Memory B cell (primary cell): ENCODE results near the gene OGFR.
A peak's percentile ranks its signal among the peaks of the same experiment; 100 is the strongest.

ENCODE experiments used
- ATAC-seq: fragments of 150-1000 bp; cut with Tn5 transposase; 2 replicates; pipeline ENCODE4 v1.10.0; 2021; ENCODE audit warnings: low read depth, mild to moderate bottlenecking, moderate library complexity
- DNase-seq, 2 donors: peaks; one replicate each; pipeline ENCODE4 v3.0.0; 2022; ENCODE audit warnings: low spot score in 2 of 2
- H3K27ac Mint-ChIP-seq: one replicate; pipeline ENCODE4 v1.8.0; 2022; ENCODE audit warnings: mild to moderate bottlenecking, moderate library complexity, mixed read lengths
- H3K27me3 Mint-ChIP-seq: one replicate; pipeline ENCODE4 v1.8.0; 2022; ENCODE audit warnings: mixed read lengths
- H3K36me3 Mint-ChIP-seq: one replicate; pipeline ENCODE4 v1.8.0; 2022; ENCODE audit warnings: mild to moderate bottlenecking, mixed read lengths
- H3K4me1 Mint-ChIP-seq: one replicate; pipeline ENCODE4 v1.8.0; 2022; ENCODE audit warnings: mixed read lengths
- H3K4me3 Mint-ChIP-seq: one replicate; pipeline ENCODE4 v1.8.0; 2022; ENCODE audit warnings: mild to moderate bottlenecking, moderate library complexity, mixed read lengths
- H3K9me3 Mint-ChIP-seq: one replicate; pipeline ENCODE4 v1.8.0; 2022; ENCODE audit warnings: mixed read lengths

Gene OGFR

GRCh38 chr20:62804627-62805154 is at the start of gene OGFR:
Gene OGFR (plus strand): TSS chr20:62804835. CDS start chr20:62804860, 25 bp downstream.
- H3K27me3 Mint-ChIP-seq: no peaks in the 10 kb centered on the region
- peak within 1 kb of the TSS; percentile 99 for H3K4me3 Mint-ChIP-seq
- peak; percentile 68 to 73 for DNase-seq
- ATAC-seq: peak; percentile 75
- peaks cover 9% of the 10 kb centered on the region for H3K36me3 Mint-ChIP-seq
- no peaks in the 10 kb centered on the region for H3K9me3 Mint-ChIP-seq
- peaks cover 20% of the 10 kb centered on the region for H3K4me1 Mint-ChIP-seq
- peak within 1 kb of the TSS; percentile 96 for H3K27ac Mint-ChIP-seq

GRCh38 chr20:62754991-62755356 is 49.7 kb upstream of the OGFR start:
- Mint-ChIP-seq H3K27me3 (peaks cover 15% of the 10 kb centered on the region), H3K27ac (no peak overlapping the region), H3K36me3 (peaks cover 2% of the 10 kb centered on the region), H3K4me1 (peaks cover 4% of the 10 kb centered on the region), H3K4me3 (no peak overlapping the region), H3K9me3 (no peaks in the 10 kb centered on the region)
- ATAC-seq (no peak), DNase-seq (no peak)

- DNase-seq (no peak), ATAC-seq (no peak)
- peaks cover 14% of the 10 kb centered on the region for H3K27me3 Mint-ChIP-seq
- no peaks in the 10 kb centered on the region for H3K36me3 Mint-ChIP-seq
- H3K4me3 Mint-ChIP-seq: no peak overlapping the region
- H3K4me1 Mint-ChIP-seq: peaks cover 4% of the 10 kb centered on the region
- H3K9me3 Mint-ChIP-seq: no peaks in the 10 kb centered on the region
- H3K27ac Mint-ChIP-seq: peak overlapping the region; percentile 39
Measured at GRCh38 chr20:62755817-62756724, 48.6 kb upstream of the OGFR start.

- peaks cover 17% of the 10 kb centered on the region for H3K27me3 Mint-ChIP-seq
- H3K4me1 Mint-ChIP-seq: peaks cover 4% of the 10 kb centered on the region
- DNase-seq (no peak), ATAC-seq (no peak)
- H3K9me3 Mint-ChIP-seq: no peaks in the 10 kb centered on the region
- H3K4me3 Mint-ChIP-seq: no peak overlapping the region
- no peaks in the 10 kb centered on the region for H3K36me3 Mint-ChIP-seq
- no peak overlapping the region for H3K27ac Mint-ChIP-seq
Measured at GRCh38 chr20:62758226-62758912, 46.3 kb upstream of the OGFR start.

GRCh38 chr20:62759981-62760431 is 44.6 kb upstream of the OGFR start:
- H3K27ac Mint-ChIP-seq: no peak overlapping the region
- H3K4me1 Mint-ChIP-seq: peaks cover 4% of the 10 kb centered on the region
- H3K36me3 Mint-ChIP-seq: peaks cover 1% of the 10 kb centered on the region
- H3K9me3 Mint-ChIP-seq: no peaks in the 10 kb centered on the region
- no peak for ATAC-seq
- peaks cover 22% of the 10 kb centered on the region for H3K27me3 Mint-ChIP-seq
- DNase-seq: no peak
- no peak overlapping the region for H3K4me3 Mint-ChIP-seq

- Mint-ChIP-seq H3K4me1 (peaks cover 4% of the 10 kb centered on the region), H3K27me3 (peaks cover 24% of the 10 kb centered on the region), H3K4me3 (no peak overlapping the region), H3K27ac (no peak overlapping the region), H3K36me3 (peaks cover 3% of the 10 kb centered on the region), H3K9me3 (no peaks in the 10 kb centered on the region)
- DNase-seq (no peak), ATAC-seq (no peak)
Measured at GRCh38 chr20:62760471-62760855, 44.2 kb upstream of the OGFR start.

GRCh38 chr20:62760856-62761758 is 43.5 kb upstream of the OGFR start:
- DNase-seq: no peak
- no peak for ATAC-seq
- Mint-ChIP-seq H3K36me3 (peaks cover 3% of the 10 kb centered on the region), H3K9me3 (no peaks in the 10 kb centered on the region), H3K27ac (no peak overlapping the region), H3K27me3 (peaks cover 20% of the 10 kb centered on the region), H3K4me1 (peaks cover 2% of the 10 kb centered on the region), H3K4me3 (no peak overlapping the region)

- Mint-ChIP-seq H3K27me3 (peaks cover 19% of the 10 kb centered on the region), H3K27ac (no peak overlapping the region), H3K4me1 (peaks cover 2% of the 10 kb centered on the region), H3K4me3 (no peak overlapping the region), H3K36me3 (peaks cover 3% of the 10 kb centered on the region), H3K9me3 (no peaks in the 10 kb centered on the region)
- DNase-seq (no peak), ATAC-seq (no peak)
Measured at GRCh38 chr20:62761759-62762131, 42.9 kb upstream of the OGFR start.

- DNase-seq: no peak
- Mint-ChIP-seq H3K4me1 (peaks cover 5% of the 10 kb centered on the region), H3K4me3 (no peak overlapping the region), H3K27ac (no peak overlapping the region), H3K27me3 (peaks cover 22% of the 10 kb centered on the region), H3K36me3 (peaks cover 3% of the 10 kb centered on the region), H3K9me3 (no peaks in the 10 kb centered on the region)
- ATAC-seq: no peak
Measured at GRCh38 chr20:62762376-62762775, 42.3 kb upstream of the OGFR start.

- peaks cover 19% of the 10 kb centered on the region for H3K27me3 Mint-ChIP-seq
- no peak overlapping the region for H3K27ac Mint-ChIP-seq
- H3K4me1 Mint-ChIP-seq: peaks cover 3% of the 10 kb centered on the region
- no peak overlapping the region for H3K4me3 Mint-ChIP-seq
- peaks cover 3% of the 10 kb centered on the region for H3K36me3 Mint-ChIP-seq
- DNase-seq (no peak), ATAC-seq (no peak)
- H3K9me3 Mint-ChIP-seq: no peaks in the 10 kb centered on the region
Measured at GRCh38 chr20:62762801-62763368, 41.8 kb upstream of the OGFR start.

GRCh38 chr20:62763404-62763803 is 41.2 kb upstream of the OGFR start:
- Mint-ChIP-seq H3K4me3 (no peak overlapping the region), H3K36me3 (peaks cover 3% of the 10 kb centered on the region), H3K9me3 (no peaks in the 10 kb centered on the region), H3K27me3 (peaks cover 21% of the 10 kb centered on the region), H3K27ac (no peak overlapping the region), H3K4me1 (peaks cover 3% of the 10 kb centered on the region)
- DNase-seq: no peak
- no peak for ATAC-seq

GRCh38 chr20:62764156-62764935 is 40.3 kb upstream of the OGFR start:
- H3K9me3 Mint-ChIP-seq: no peaks in the 10 kb centered on the region
- no peak overlapping the region for H3K4me3 Mint-ChIP-seq
- H3K36me3 Mint-ChIP-seq: peaks cover 3% of the 10 kb centered on the region
- H3K27ac Mint-ChIP-seq: no peak overlapping the region
- peaks cover 22% of the 10 kb centered on the region for H3K27me3 Mint-ChIP-seq
- peaks cover 5% of the 10 kb centered on the region for H3K4me1 Mint-ChIP-seq
- DNase-seq (no peak), ATAC-seq (no peak)

- Mint-ChIP-seq H3K9me3 (no peaks in the 10 kb centered on the region), H3K36me3 (peaks cover 3% of the 10 kb centered on the region), H3K4me1 (peaks cover 5% of the 10 kb centered on the region), H3K27ac (no peak overlapping the region), H3K27me3 (peaks cover 20% of the 10 kb centered on the region), H3K4me3 (no peak overlapping the region)
- ATAC-seq: no peak
- DNase-seq: no peak
Measured at GRCh38 chr20:62765021-62765420, 39.6 kb upstream of the OGFR start.
